Stimulated activated CD4-positive, alpha-beta T cell treated with anti-CD3 and anti-CD28 coated beads, Interleukin-1b, Interleukin-23, amount 100 ng/mL, for 24 hours (primary cell): Measurements from ENCODE around the gene CLEC2L.

Experiments
- DNase-seq, 4 experiments: peaks; one replicate each; pipeline ENCODE4 v3.0.0-alpha.2; 2020; ENCODE audit warnings: low read depth in 4 of 4, low spot score in 1 of 4

The CLEC2L gene

GRCh38 chr7:139523199-139523941 is at the start of gene CLEC2L:
TSS of gene CLEC2L (plus strand) at chr7:139523685. CDS start at chr7:139523928, 243 bp downstream.
- peak in 2 of 4 experiments; percentile 10 to 21 for DNase-seq

- DNase-seq = no peak
Observed at GRCh38 chr7:139476139-139476538, 47.3 kb upstream of the CLEC2L start.

- no peak for DNase-seq
Observed at GRCh38 chr7:139476891-139477290, 46.6 kb upstream of the CLEC2L start.

GRCh38 chr7:139479620-139480019 is 43.9 kb upstream of the CLEC2L start:
- no peak for DNase-seq

GRCh38 chr7:139481364-139481763 is 42.1 kb upstream of the CLEC2L start:
- DNase-seq = no peak

- DNase-seq = no peak
Observed at GRCh38 chr7:139482122-139482521, 41.4 kb upstream of the CLEC2L start.

GRCh38 chr7:139482662-139483466 is 40.6 kb upstream of the CLEC2L start:
- DNase-seq = no peak

DNA sequence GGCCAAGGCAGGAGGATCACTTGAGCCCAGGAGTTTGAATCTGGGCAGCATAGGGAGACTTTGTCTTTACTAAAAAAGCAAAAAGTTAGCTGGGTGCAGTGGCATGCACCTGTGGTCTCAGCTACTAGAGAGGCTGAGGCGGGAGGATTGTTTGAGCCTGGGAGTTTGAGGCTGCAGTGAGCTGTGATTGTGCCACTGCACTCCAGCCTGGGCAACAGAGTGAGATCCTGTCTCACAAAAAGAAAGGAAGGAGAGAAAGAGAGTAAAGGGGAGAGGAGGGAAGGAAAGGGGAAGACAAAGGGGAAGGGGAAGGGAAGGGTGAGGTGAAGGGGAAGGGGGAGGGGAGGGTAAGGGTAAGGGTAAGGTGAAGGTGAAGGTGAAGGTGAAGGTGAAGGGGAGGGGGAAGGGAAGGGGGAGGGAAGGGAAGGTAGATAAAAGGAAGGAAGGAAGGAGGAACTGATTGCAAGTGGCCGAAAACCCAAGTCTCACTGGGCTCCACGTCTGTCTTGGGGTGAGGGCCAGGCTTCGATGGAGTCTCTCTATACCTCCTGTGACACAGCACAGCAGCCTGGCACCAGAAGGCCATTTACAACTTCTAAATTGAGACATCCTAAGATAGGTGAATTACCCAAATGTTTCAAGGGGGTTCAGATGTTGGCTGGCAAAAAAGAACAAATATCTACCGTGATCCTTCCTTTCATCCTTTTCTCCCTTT is 36.0 kb upstream of the CLEC2L start:
- DNase-seq = no peak

DNA sequence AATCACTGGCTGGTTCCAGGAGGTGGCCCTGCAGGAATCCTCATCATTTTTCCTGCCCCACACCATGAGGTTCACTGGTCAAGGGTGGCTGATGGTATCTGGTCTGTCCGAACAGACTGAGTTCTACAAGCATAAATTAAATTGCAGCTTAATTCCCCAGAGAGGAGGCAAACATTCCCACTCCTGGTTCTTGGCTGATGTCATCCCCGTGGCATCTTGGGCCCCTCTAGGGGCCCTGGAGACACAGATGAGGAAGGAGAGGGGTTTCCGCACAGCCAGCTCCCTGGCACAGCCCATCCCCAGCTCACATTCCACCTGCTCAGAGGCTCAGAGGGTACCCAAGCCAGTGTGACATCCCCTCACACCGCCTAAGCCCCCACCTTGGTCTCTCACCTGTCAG is 34.7 kb upstream of the CLEC2L start:
- no peak for DNase-seq

GRCh38 chr7:139490130-139490529 is 33.4 kb upstream of the CLEC2L start:
- no peak for DNase-seq

DNA sequence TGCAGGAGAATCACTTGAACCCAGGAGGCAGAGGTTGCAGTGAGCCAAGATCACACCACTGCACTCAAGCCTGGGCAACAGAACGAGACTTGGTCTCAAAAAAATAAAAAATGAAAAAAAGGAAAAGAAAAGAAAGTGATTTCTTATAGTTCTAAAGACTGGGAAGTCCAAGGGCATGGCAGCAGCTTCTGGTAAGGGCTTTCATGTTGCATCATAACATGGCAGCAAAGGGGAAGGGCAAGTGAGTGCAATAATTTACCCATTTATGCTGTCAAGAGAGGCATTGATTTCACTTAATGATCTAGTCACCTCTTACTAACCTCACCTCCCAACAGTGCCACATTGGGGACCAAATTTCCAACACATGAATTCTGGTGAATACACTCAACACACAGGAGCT is 31.2 kb upstream of the CLEC2L start:
- no peak for DNase-seq

GRCh38 chr7:139494835-139495579 is 28.5 kb upstream of the CLEC2L start:
- DNase-seq = no peak

- no peak for DNase-seq
Observed at GRCh38 chr7:139495580-139496125, 27.8 kb upstream of the CLEC2L start.

DNA sequence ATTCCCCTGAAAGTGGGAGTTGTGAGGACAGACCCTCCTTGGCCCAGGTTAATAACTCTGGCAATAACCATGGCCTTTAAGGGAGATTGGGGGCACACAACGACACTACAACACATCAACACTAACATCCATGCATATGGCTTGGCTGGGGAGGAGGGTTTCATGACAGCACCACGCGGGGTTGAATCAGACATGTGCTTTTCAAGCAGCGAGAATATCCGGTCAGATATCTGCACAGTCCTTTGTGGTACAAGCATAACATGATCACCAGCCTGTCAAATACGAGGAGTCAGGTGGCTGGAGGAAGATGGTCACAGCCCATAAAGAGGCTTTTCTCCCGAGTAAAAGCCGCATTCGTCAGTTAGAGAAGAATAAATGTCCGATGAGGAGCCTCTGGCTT is 27.0 kb upstream of the CLEC2L start:
- no peak for DNase-seq

GRCh38 chr7:139500770-139501138 is 22.7 kb upstream of the CLEC2L start:
- DNase-seq = no peak

- no peak for DNase-seq
Observed at GRCh38 chr7:139502226-139502625, 21.3 kb upstream of the CLEC2L start.

DNA sequence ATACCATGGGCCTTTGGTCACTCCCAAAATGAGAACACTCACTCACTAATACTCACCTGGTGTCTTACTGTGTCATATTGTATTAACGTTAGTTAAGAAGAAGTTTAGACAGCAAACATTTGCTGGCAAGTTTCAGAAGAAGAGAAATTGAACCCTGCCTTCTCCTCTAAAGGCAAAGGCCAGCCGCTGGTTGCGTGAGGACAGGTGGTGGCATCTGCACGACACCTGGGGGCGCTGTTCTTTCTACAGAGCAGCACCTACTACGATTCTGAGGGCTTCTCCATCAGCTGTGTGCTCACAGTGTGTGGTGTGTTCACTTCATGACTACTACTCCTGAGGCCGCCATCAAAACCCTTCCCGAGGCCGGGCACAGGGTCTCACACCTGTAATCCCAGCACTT is 17.9 kb upstream of the CLEC2L start:
- no peak for DNase-seq

DNA sequence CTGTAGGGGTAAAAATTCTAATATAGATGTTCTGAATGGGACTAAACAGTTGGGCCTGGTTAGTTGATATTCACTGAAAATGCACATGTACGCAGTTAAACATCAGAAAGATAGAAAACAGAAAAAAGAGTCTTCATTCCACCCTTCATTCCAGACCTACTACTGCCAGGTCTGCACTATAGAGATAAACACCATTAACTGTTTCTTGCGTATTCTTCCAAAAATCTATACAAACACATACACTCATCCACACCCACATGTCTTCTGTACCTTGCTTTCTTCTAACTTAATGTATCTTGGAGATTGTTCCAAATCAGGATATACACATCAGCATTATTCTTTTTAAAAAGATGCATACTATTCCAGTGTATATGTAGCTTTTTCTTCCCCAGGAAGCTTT is 13.9 kb upstream of the CLEC2L start:
- DNase-seq = no peak

DNA sequence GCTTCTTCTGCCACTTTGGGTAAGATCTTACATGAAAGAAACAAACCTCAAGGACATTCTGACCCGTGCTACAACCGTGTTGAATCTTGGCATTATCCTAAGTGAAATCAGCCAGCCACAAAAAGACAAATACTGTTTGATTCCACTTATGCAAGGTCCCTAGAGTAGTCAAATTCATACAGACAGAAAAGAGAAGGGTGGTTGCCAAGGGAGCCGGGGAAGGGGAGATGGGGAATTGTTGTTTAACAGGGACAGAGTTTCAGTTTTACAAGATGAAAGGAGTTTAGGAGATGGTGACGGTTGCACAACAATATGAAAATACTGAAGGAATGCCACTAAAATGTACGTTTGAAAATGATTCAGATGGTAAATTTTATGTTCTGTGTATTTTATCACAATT is 12.2 kb upstream of the CLEC2L start:
- no peak for DNase-seq

- no peak for DNase-seq
Observed at GRCh38 chr7:139515266-139515665, 8.2 kb upstream of the CLEC2L start.

DNA sequence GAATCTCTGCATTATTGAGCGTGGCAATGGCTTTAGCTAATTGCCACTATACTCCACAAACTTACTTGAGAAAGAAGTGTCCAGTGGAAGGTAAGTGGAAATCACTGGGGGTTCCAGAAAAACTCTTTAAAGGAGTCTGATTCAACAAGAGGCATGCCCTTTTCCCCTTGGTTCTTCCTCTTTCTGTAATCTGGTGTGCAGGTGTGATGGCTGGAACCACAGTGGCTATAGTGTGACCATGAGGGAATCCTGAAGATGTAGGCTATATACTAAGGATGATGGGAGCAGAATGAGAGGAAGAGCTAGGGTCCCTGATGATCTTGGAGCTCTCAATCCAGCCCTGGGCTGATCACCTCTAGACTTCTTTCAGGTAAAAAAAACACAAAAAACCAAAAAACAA is 2.0 kb upstream of the CLEC2L start:
- DNase-seq = no peak
